ENCODE results near the gene SIRT7.

The SIRT7 gene

GRCh38 chr17:81904600-81905423, 13.2 kb downstream of the SIRT7 start:
- DNase-seq: no peak

DNA sequence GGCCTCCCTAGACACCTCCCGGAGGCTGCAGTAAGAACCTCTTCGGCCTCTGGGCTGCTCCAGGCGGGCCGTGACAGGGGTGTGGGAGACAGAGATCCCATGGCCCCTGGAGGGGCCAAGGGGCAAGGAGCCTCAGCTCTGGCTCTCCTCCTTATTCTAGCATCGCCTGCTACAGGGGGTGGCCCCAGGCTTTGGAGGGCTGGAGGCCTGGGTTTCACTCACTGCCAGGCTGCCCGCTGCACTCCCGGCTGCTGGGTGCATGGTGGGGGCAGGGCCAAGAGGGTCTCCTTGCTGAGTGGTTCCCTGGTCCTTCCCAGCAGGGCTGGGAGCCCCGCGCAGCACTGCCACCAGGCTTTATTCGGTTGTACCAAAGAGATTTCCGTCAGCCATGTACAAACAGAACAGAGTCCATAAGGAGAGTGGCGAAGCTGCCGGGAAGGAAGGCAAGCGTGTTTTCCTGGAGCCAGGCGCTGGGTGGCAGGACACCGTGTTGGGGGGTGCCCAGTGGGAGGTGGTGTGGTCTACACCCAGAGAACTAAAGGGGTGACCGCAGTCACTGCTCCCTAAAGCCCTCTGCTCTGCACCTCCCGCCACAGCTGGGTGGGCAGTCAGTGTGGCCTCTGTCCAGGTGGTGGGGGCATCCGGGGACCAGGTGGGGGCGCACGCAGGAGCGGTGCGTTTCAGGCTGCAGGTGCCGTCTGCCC, 13.9 kb downstream of the SIRT7 start:
- DNase-seq: no peak

- DNase-seq: no peak
Observed at GRCh38 chr17:81903415-81903831, 14.6 kb downstream of the SIRT7 start.

GRCh38 chr17:81902653-81903414, 15.1 kb downstream of the SIRT7 start:
- DNase-seq: no peak

- no peak for DNase-seq
Observed at GRCh38 chr17:81902023-81902652, 15.8 kb downstream of the SIRT7 start, which contains the start of gene NPB. Gene NPB, plus strand, starts transcription at chr17:81902238. Its CDS starts 40 bp downstream, at chr17:81902278.

DNA sequence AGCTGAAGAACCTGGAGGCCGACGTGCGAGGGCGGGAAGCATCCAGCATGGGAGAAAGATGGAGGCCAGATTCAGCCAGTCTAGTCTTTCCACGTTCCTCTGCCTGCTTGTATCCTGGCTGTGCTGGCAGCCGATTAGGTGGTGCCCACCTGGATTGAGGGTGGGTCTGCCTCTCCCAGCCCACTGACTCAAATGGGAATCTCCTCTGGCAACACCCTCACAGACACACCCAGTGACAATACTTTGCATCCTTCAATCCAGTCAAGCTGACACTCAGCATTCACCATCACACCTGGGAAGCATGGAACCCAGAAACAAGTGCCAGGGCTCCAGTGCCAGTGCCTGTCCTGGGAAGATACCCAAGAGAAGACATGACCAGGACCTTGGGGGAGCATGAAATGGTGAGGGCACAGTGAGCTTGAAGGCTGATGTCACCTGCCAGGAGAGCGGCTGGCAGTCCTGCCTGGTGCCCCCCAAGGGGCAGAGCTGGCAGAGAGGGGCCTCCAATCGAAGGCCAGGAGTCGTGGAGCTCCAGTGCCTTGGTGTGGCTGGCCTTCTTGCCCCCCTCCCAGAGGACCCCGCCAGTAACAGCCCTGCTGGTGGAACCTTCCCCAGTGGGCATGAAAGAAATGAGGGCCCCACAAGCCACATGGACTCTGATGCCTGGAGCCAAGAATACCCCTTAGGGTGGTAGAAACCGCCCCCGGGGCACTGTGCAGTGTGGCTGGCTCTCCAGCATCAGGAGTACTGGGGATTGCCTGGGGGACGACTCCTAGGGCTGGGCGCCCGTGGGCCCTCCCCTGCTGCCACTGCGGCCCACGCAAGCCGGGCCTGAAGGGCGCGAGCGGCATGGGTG, 16.6 kb downstream of the SIRT7 start:
- no peak for DNase-seq

GRCh38 chr17:81900181-81900820, 17.7 kb downstream of the SIRT7 start:
- DNase-seq: no peak

DNA sequence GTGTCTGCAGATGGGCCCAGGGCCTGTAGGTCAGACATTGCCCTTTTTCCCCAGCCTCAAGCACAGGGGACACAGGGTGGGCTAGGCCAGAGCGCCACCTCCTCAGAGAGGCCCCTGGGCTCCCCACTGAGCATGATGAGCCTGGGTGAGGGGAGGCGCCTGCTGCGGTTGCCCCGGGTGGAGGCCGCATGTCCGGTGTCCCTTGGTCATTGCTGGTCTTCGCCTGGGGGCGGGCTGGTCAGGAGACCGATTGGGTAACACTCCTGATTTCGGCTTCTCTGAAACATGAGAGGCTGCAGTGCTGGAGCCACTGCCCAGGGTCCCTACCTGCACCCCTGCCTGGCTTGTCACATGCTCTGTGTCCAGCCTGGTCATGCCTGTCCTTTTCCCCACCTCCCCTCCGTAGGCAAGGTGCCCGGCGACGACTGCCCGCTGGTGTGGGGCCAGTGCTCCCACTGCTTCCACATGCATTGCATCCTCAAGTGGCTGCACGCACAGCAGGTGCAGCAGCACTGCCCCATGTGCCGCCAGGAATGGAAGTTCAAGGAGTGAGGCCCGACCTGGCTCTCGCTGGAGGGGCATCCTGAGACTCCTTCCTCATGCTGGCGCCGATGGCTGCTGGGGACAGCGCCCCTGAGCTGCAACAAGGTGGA, 18.3 kb downstream of the SIRT7 start:
- no peak for DNase-seq

GRCh38 chr17:81898885-81899284, 19.1 kb downstream of the SIRT7 start:
- DNase-seq: no peak

DNA sequence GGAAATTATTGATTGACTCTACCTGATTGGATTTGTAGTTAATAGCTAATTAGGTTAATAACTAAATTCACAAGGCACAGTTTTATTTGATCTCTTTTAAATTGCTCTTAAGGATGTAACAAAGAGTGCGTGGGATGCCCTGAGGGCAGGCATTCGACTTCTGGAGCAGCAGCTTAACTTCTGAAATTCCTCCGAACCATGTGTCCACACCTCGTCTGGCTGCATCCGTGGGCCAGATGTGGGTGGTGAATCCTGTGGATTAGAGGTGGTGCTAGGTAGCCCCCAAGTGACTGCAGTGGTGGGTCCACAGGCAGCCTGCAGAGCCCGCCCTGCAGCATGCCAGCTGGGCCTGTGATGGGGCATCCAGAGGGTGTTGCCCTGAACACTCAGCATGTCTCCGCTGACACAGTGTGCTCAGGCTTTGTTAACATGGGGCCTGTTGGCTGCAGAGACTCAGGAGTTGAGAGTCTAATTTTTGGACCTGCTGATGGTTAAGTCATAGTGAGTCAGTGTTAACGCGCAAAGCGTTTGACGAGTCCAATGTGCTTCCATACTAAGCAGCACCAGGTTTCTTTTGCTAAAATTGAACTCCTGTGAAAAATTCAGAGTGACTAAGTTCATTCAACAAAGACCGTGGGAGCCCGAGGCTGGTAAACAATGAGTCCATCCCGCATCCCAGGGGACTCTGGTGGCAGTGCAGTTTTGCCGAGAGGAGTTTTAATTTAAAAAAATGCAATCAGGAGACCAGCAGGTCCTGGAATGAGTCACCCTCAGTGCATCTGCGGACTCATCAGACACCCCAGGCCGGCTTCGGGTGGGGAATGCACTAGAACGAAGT, 19.7 kb downstream of the SIRT7 start:
- DNase-seq: no peak

DNA sequence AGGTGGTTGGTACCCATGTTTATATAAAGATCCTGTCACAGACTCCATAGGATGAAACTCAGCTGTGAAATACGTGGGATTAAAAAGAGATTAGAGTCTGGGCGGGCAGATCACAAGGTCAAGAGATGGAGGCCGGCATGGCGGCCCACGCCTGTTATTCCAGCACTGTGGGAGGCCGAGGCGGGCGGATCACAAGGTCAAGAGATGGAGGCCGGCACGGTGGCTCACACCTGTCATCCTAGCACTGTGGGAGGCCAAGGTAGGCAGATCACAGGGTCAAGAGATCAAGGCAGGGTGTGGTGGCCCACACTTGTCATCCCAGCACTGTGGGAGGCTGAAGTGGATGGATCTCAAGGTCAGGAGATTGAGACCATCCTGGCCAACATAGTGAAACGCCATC, 22.6 kb downstream of the SIRT7 start:
- no peak for DNase-seq

GRCh38 chr17:81891303-81891552, 26.7 kb downstream of the SIRT7 start:
- DNase-seq: no peak

- no peak for DNase-seq
Observed at GRCh38 chr17:81890447-81891302, 27.3 kb downstream of the SIRT7 start.

GRCh38 chr17:81889602-81890001, 28.4 kb downstream of the SIRT7 start:
- no peak for DNase-seq

GRCh38 chr17:81888988-81889595, 28.9 kb downstream of the SIRT7 start:
- DNase-seq: no peak

- no peak for DNase-seq
Observed at GRCh38 chr17:81888105-81888987, 29.6 kb downstream of the SIRT7 start.

DNA sequence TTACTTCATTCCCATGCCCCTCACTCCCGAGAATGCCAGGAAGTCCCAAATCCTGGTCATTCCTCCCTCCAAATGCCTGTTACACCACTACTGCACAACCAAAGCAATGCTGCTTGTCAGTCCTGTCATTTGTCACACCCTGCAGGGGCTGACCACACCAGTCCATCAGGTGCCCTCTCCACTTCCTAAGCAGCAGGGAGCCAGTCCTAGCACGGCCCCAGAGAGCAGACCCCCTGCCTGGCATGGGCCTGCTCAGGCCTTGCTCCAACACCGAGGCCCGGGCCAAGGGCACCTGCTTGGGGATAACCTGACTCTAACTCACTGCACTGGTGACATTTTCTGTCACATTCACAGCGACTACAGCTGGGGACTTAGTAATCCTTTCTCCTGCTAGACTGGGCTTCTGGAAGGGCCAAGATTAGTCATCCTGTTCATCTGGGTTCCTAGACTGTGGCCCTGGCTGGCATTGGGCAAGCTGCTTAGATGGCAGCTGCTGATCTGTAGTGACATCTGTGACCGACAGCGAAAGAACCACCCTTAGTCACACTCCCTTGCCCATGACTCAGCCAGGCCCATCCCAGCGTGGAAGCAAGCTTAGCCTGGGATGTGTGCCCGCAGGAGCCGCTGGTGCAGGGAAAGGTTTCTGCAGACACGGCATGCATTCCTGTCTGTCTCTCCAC, 32.0 kb downstream of the SIRT7 start:
- no peak for DNase-seq

All from right forelimb (tissue), 1 donor.